Kidney tubule cell (primary cell): ENCODE results near the gene CREB3.
A peak's percentile ranks its signal among the peaks of the same experiment; 100 is the strongest.

Experiments
- DNase-seq: peaks from one replicate; pipeline ENCODE4 v3.0.0-alpha.2; 2018; ENCODE audit warnings: low spot score

The CREB3 gene

GRCh38 chr9:35702696-35703095, 29.8 kb upstream of the CREB3 start:
- no peak for DNase-seq

- no peak for DNase-seq
These were observed 28.4 kb upstream of the CREB3 start for GRCh38 chr9:35703906-35704672.

GRCh38 chr9:35705372-35705771, 27.1 kb upstream of the CREB3 start:
- no peak for DNase-seq

- no peak for DNase-seq
These were observed 26.5 kb upstream of the CREB3 start for GRCh38 chr9:35705836-35706430.

- no peak for DNase-seq
These were observed 25.5 kb upstream of the CREB3 start for GRCh38 chr9:35706951-35707350.

GRCh38 chr9:35708146-35708545, 24.3 kb upstream of the CREB3 start:
- no peak for DNase-seq

GRCh38 chr9:35710818-35711500, 21.5 kb upstream of the CREB3 start:
- DNase-seq: no peak

- DNase-seq: peak; percentile 53
These were observed 20.7 kb upstream of the CREB3 start for GRCh38 chr9:35711501-35712428.

- no peak for DNase-seq
These were observed 19.6 kb upstream of the CREB3 start for GRCh38 chr9:35712762-35713400.

GRCh38 chr9:35713578-35713977, 18.9 kb upstream of the CREB3 start:
- no peak for DNase-seq

- no peak for DNase-seq
These were observed 18.3 kb upstream of the CREB3 start for GRCh38 chr9:35714123-35714522.

- DNase-seq: no peak
These were observed 17.8 kb upstream of the CREB3 start for GRCh38 chr9:35714579-35715252.

GRCh38 chr9:35716230-35716629, 16.2 kb upstream of the CREB3 start:
- DNase-seq: no peak

GRCh38 chr9:35717132-35717870, 15.2 kb upstream of the CREB3 start:
- DNase-seq: no peak

- no peak for DNase-seq
These were observed 13.6 kb upstream of the CREB3 start for GRCh38 chr9:35718721-35719511.

- no peak for DNase-seq
These were observed 12.9 kb upstream of the CREB3 start for GRCh38 chr9:35719546-35719945.

- DNase-seq: no peak
These were observed 9.0 kb upstream of the CREB3 start for GRCh38 chr9:35723426-35723825.

GRCh38 chr9:35723908-35724307, 8.6 kb upstream of the CREB3 start:
- DNase-seq: no peak

GRCh38 chr9:35725362-35725761, 7.1 kb upstream of the CREB3 start:
- no peak for DNase-seq

GRCh38 chr9:35726931-35727330, 5.5 kb upstream of the CREB3 start:
- peak; percentile 75 for DNase-seq
